Calu3 (cell line): ENCODE measurements around the gene LSR. TPM values are rescaled to one million over a fixed set of nuclear protein-coding genes. Genes with fewer than 3 reads are reported as not detected.

Experiments used
- BruUV-seq: library from RNA; stranded (reverse); fragments of 400-500 nt; replicated peaks from 2 replicates; lab custom pipeline; 2021; lab: Mats Ljungman, UMichigan
- CTCF ChIA-PET: fragments of 300-600 bp; sonication (Branson Sonifier 250); formaldehyde crosslinking; loops from one replicate; lab custom pipeline; 2022; ENCODE audit warnings: antibody characterized with exemption; lab: Charles Lee
- DNase-seq: peaks from one replicate; pipeline ENCODE4 v3.0.0; 2022
- H3K27ac Mint-ChIP-seq: one replicate; pipeline ENCODE4 v1.8.0; 2022; ENCODE audit warnings: mixed read lengths; ENCODE audit not compliant: unreplicated experiment
- H3K27me3 Mint-ChIP-seq: one replicate; pipeline ENCODE4 v1.8.0; 2022; ENCODE audit warnings: mixed read lengths; ENCODE audit not compliant: unreplicated experiment
- H3K36me3 Mint-ChIP-seq: one replicate; pipeline ENCODE4 v1.8.0; 2022; ENCODE audit warnings: mild to moderate bottlenecking, moderate library complexity, mixed read lengths; ENCODE audit not compliant: insufficient read depth, unreplicated experiment
- H3K4me1 Mint-ChIP-seq: one replicate; pipeline ENCODE4 v1.8.0; 2022; ENCODE audit warnings: mild to moderate bottlenecking, low read depth, mixed read lengths; ENCODE audit not compliant: unreplicated experiment
- H3K4me3 Mint-ChIP-seq: one replicate; pipeline ENCODE4 v1.8.0; 2022; ENCODE audit warnings: mild to moderate bottlenecking, low read depth, moderate library complexity, mixed read lengths; ENCODE audit not compliant: unreplicated experiment
- H3K9me3 Mint-ChIP-seq: one replicate; pipeline ENCODE4 v1.8.0; 2022; ENCODE audit warnings: low read depth, mixed read lengths; ENCODE audit not compliant: unreplicated experiment
- intact Hi-C: fragments of 100-400 bp; cut with micrococcal nuclease; formaldehyde crosslinking; loops from one replicate; pipeline ENCODE4 v1.10.0; 2022; ENCODE audit not compliant: unreplicated experiment
- total RNA-seq: library from RNA; stranded (reverse); gene quantifications from 2 replicates; pipeline ENCODE4 v1.2.3, GENCODE V29; 2022
- TF ChIP-seq, protein P1 (sequence below): fragments of 200-600 bp; IDR thresholded peaks from one replicate; pipeline ENCODE4 v1.8.0; 2022; ENCODE audit warnings: antibody characterized with exemption; ENCODE audit not compliant: unreplicated experiment

The LSR gene
- total RNA-seq, 1 experiment from 2014 or later = 494 TPM

- CTCF ChIA-PET = interaction anchor here (0.6 kb wide), 1 partner anchor 41 kb away, joined by 4 read pairs; no protein-coding TSS in a partner anchor
- no peaks in the 10 kb centered on the region for H3K36me3 Mint-ChIP-seq
- no peaks in the 10 kb centered on the region for H3K27me3 Mint-ChIP-seq
- no peak for DNase-seq
- no peak overlapping the region for H3K27ac Mint-ChIP-seq
- no TSS peak for BruUV-seq
- H3K4me1 Mint-ChIP-seq = peaks cover 33% of the 10 kb centered on the region
- TF ChIP-seq, protein P1, sequence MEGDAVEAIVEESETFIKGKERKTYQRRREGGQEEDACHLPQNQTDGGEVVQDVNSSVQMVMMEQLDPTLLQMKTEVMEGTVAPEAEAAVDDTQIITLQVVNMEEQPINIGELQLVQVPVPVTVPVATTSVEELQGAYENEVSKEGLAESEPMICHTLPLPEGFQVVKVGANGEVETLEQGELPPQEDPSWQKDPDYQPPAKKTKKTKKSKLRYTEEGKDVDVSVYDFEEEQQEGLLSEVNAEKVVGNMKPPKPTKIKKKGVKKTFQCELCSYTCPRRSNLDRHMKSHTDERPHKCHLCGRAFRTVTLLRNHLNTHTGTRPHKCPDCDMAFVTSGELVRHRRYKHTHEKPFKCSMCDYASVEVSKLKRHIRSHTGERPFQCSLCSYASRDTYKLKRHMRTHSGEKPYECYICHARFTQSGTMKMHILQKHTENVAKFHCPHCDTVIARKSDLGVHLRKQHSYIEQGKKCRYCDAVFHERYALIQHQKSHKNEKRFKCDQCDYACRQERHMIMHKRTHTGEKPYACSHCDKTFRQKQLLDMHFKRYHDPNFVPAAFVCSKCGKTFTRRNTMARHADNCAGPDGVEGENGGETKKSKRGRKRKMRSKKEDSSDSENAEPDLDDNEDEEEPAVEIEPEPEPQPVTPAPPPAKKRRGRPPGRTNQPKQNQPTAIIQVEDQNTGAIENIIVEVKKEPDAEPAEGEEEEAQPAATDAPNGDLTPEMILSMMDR = no peak
- no peak overlapping the region for H3K4me3 Mint-ChIP-seq
- intact Hi-C loops = no loop called here
- no peaks in the 10 kb centered on the region for H3K9me3 Mint-ChIP-seq
Measured at GRCh38 chr19:35204799-35205732, 43.7 kb upstream of the LSR start.

GRCh38 chr19:35205733-35206323, 43.0 kb upstream of the LSR start:
- Mint-ChIP-seq H3K27me3 (no peaks in the 10 kb centered on the region), H3K27ac (no peak overlapping the region), H3K4me1 (peaks cover 33% of the 10 kb centered on the region), H3K9me3 (no peaks in the 10 kb centered on the region), H3K36me3 (no peaks in the 10 kb centered on the region), H3K4me3 (no peak overlapping the region)
- CTCF ChIA-PET = no interaction called here
- BruUV-seq = no TSS peak
- DNase-seq = no peak
- intact Hi-C loops = no loop called here
- TF ChIP-seq, protein P1 = no peak

DNA sequence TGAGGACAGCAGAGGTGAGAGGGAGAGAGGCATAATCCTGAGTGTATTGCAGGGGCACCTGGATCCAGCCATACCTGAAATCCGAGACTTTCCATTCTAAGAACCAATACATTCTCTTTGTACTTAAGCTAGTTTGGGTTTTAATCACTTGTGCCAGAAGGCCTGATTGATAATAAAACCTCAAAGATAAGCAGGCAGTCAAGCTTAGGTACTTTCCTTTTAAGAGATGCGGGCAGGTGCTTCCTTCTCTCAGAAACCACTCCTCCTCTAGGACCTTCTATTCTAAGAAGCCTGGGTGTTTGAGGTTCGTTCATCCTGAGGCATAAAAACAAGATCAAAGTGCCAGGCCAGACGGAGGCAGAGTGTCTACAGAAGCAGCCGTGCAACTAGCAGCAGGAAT, 42.4 kb upstream of the LSR start:
- no peak for DNase-seq
- Mint-ChIP-seq H3K27me3 (no peaks in the 10 kb centered on the region), H3K27ac (no peak overlapping the region), H3K4me1 (peaks cover 33% of the 10 kb centered on the region), H3K9me3 (no peaks in the 10 kb centered on the region), H3K4me3 (no peak overlapping the region), H3K36me3 (no peaks in the 10 kb centered on the region)
- TF ChIP-seq, protein P1 = no peak
- intact Hi-C loops = no loop called here
- no TSS peak for BruUV-seq
- CTCF ChIA-PET = no interaction called here

- Mint-ChIP-seq H3K4me3 (no peak overlapping the region), H3K27ac (no peak overlapping the region)
- CTCF ChIA-PET = no interaction called here
Measured at GRCh38 chr19:35206855-35207254, 41.9 kb upstream of the LSR start.

More at GRCh38 chr19:35206855-35207254, 41.9 kb upstream of the LSR start:
- TF ChIP-seq, protein P1 = no peak
- DNase-seq = no peak
- Mint-ChIP-seq H3K4me1 (peaks cover 33% of the 10 kb centered on the region), H3K36me3 (no peaks in the 10 kb centered on the region), H3K9me3 (no peaks in the 10 kb centered on the region), H3K27me3 (no peaks in the 10 kb centered on the region)
- no TSS peak for BruUV-seq
- intact Hi-C loops = no loop called here
